WERI-Rb-1 (cell line): Measurements from ENCODE around the gene OR1L6.

Experiments
- DNase-seq: peaks from one replicate; pipeline ENCODE4 v3.0.0-alpha.2; 2020
- H3K27ac ChIP-seq: fragments of 250-450 bp; sonication (Bioruptor Pico); 2 replicates; pipeline ENCODE4 v1.5.1; 2020; ENCODE audit warnings: mild to moderate bottlenecking, moderate library complexity
- H3K27me3 ChIP-seq: fragments of 250-450 bp; sonication (Bioruptor Pico); 2 replicates; pipeline ENCODE4 v1.5.1; 2021; ENCODE audit warnings: mild to moderate bottlenecking, low read depth, moderate library complexity; ENCODE audit not compliant: insufficient read depth, severe bottlenecking
- H3K36me3 ChIP-seq: fragments of 250-450 bp; sonication (Bioruptor Pico); 2 replicates; pipeline ENCODE4 v1.5.1; 2020; ENCODE audit warnings: mild to moderate bottlenecking, moderate library complexity
- H3K4me3 ChIP-seq: 2 replicates; pipeline ENCODE4 v1.5.1; 2011; ENCODE audit warnings: low read depth, mild to moderate bottlenecking, control low read depth, low read length
- H3K9me3 ChIP-seq: fragments of 250-450 bp; sonication (Bioruptor Pico); 2 replicates; pipeline ENCODE4 v1.5.1; 2021; ENCODE audit warnings: mild to moderate bottlenecking, moderate library complexity; ENCODE audit not compliant: severe bottlenecking
- TF ChIP-seq, protein P1 (sequence below): IDR thresholded peaks from 2 replicates; pipeline ENCODE4 v1.5.1; 2011; ENCODE audit warnings: low read depth, mild to moderate bottlenecking, control low read depth, inconsistent platforms, low read length

OR1L6 gene

DNA sequence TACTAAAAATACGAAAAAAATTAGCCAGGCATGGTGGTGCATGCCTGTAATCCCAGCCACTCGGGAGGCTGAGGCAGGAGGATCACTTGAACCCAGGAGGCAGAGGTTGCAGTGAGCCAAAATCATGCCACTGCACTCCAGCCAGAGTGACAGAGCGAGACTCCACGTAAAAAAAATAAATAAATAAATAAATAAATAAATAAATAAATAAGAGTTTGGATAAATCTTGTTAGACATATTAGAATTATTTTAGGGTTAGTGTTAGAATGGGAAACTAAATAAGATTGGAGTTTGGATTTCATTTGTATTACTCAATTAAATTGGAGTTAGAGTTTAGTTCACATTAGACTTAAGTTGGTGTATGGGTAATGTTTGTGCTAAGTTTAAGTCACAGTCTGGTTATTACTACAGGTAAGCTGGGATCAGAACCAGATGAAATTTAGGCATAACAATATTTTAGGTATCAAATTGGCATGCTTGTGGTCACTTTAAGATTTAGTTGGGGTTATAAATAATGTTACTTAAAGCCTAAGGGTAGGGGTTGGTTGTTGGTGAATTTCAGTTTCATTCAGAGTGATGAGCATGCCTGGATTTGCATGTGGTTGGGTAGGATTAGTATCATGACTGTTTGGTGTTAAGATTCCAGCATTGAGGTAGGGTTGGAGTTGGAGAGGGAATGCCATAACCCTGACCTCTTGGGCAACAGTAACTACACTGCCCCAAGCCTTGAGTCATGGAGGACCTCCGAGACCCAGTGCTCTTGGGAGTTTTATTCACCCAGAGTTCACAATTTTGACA, 50.0 kb downstream of the OR1L6 start:
- TF ChIP-seq, protein P1, sequence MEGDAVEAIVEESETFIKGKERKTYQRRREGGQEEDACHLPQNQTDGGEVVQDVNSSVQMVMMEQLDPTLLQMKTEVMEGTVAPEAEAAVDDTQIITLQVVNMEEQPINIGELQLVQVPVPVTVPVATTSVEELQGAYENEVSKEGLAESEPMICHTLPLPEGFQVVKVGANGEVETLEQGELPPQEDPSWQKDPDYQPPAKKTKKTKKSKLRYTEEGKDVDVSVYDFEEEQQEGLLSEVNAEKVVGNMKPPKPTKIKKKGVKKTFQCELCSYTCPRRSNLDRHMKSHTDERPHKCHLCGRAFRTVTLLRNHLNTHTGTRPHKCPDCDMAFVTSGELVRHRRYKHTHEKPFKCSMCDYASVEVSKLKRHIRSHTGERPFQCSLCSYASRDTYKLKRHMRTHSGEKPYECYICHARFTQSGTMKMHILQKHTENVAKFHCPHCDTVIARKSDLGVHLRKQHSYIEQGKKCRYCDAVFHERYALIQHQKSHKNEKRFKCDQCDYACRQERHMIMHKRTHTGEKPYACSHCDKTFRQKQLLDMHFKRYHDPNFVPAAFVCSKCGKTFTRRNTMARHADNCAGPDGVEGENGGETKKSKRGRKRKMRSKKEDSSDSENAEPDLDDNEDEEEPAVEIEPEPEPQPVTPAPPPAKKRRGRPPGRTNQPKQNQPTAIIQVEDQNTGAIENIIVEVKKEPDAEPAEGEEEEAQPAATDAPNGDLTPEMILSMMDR: no peak
- H3K36me3 ChIP-seq: no peaks in the 10 kb centered on the region
- H3K9me3 ChIP-seq: peaks cover 5% of the 10 kb centered on the region
- no peak for DNase-seq
- no peak overlapping the region for H3K4me3 ChIP-seq
- peaks cover 5% of the 10 kb centered on the region for H3K27me3 ChIP-seq
- no peak overlapping the region for H3K27ac ChIP-seq

DNA sequence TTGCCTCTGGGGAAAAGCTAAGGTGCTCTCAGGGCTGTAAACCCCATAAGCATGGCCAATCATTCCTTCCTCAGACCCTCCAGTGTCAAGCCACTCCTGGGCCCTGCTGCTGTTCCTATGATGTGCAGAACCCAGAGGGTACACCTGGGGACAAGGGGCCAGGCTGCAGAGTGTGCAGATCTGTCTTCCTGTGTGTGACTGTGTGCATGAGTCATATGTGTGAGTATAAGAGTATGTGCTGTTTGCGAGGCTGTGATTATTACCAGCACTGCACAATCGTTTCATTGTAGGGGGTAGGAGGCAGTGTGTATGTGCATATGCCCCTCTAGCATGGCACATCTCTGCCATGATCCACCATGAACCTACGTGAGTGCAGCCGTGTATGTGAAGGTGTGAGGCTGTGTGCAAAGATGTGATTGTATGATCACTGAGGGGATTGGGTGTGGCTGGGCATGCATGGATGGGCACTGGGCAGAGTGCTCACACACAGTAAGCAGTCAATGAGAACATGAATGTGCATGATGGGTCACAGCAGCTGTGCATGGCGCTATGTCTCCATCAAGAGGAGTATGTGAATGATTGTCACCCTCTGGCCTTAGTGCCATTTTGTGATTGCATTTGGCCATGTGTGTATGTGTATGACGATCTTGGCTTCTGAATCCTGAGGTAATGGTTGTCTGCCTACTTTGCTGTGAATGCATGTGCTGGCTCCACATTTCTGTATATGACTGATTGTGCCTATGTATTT, 55.4 kb downstream of the OR1L6 start:
- no peaks in the 10 kb centered on the region for H3K27me3 ChIP-seq
- no peaks in the 10 kb centered on the region for H3K36me3 ChIP-seq
- H3K27ac ChIP-seq: no peak overlapping the region
- no peak for DNase-seq
- no peak overlapping the region for H3K4me3 ChIP-seq
- peaks cover 5% of the 10 kb centered on the region for H3K9me3 ChIP-seq
- TF ChIP-seq, protein P1: peak; percentile 46
